Uterus (tissue), 2 donors: ENCODE results near the gene PTPRG.

ENCODE experiments used
- CTCF ChIP-seq, 4 experiments: fragments of 200-600 bp in 2 of 4; fragments of 450-650 bp in 2 of 4; sonication (generic) in 2 of 4; IDR thresholded peaks; one replicate each; pipeline ENCODE4 v1.5.1; 2016 to 2019; ENCODE audit warnings: antibody characterized with exemption in 4 of 4, mild to moderate bottlenecking in 2 of 4, moderate library complexity in 1 of 4
- POLR2A ChIP-seq, 2 donors: fragments of 450-650 bp; IDR thresholded peaks; one replicate each; pipeline ENCODE4 v1.6.1; 2016; ENCODE audit warnings: antibody characterized with exemption in 2 of 2, mild to moderate bottlenecking in 1 of 2, moderate library complexity in 1 of 2

GRCh38 chr3:61978460-61979419 lies 417.4 kb downstream of the PTPRG start:
- TF ChIP-seq CTCF (IDR thresholded peaks at IDR 0.05) (no peak), POLR2A (IDR thresholded peaks at IDR 0.05) (no peak)
